K562 (cell line): Measurements from ENCODE around the gene ARHGAP42. TPM values are rescaled to one million over a fixed set of nuclear protein-coding genes. Genes with fewer than 3 reads are reported as not detected.

Experiments used
- ATAC-seq: fragments of 200-7000 bp; cut with Tn5 transposase; 3 replicates; pipeline ENCODE4 v1.9.1; 2020; ENCODE audit warnings: moderate library complexity
- BruUV-seq: library from RNA; stranded (reverse); fragments of 400-500 nt; replicated peaks from 2 replicates; lab custom pipeline; 2021; lab: Mats Ljungman, UMichigan
- CTCF ChIA-PET: fragments of 300-600 bp; formaldehyde crosslinking; extraction: SDS; loops from one replicate; lab custom pipeline; 2021; ENCODE audit warnings: low intra/inter-chr PET ratio; lab: Yijun Ruan, JAX
- POLR2A ChIA-PET: fragments of 300-600, 350-650 bp; sonication (Branson Sonifier 250); formaldehyde crosslinking; extraction: SDS; loops from one replicate; lab custom pipeline; 2021; ENCODE audit warnings: antibody characterized with exemption, inconsistent platforms; lab: Yijun Ruan, JAX
- DNase-seq, 4 experiments: peaks; one replicate each; pipeline versions ENCODE4 v3.0.0 to v3.0.0-alpha.2; 2011 to 2018; ENCODE audit warnings: low spot score in 3 of 4, mixed read lengths in 3 of 4; ENCODE audit errors: extremely low read depth in 1 of 4
- FAIRE-seq: peaks from 2 replicates; lab custom pipeline; 2011; peaks lifted over from hg19 to GRCh38; lab: Jason Lieb, UNC
- H2AFZ ChIP-seq: 2 replicates; pipeline ENCODE4 v1.6.0; 2011; ENCODE audit warnings: low read depth, low read length, control low read depth, inconsistent platforms
- H3K27ac ChIP-seq: fragments of 200-600 bp; 3 replicates; pipeline ENCODE4 v1.8.0; 2011; ENCODE audit warnings: low read depth, mild to moderate bottlenecking, control low read depth, inconsistent platforms, low read length, moderate library complexity, mixed read lengths; ENCODE audit errors: extremely low read depth
- H3K27me3 ChIP-seq, 2 experiments: fragments of 300-600 bp in 1 of 2; 2 replicates in 1 of 2; 3 replicates in 1 of 2; pipeline versions ENCODE4 v1.6.0 to v1.8.0; 2011; ENCODE audit warnings: inconsistent platforms in 2 of 2, low read length in 2 of 2, mild to moderate bottlenecking in 1 of 2, mixed read lengths in 1 of 2, moderate library complexity in 1 of 2; ENCODE audit not compliant: control insufficient read depth in 2 of 2, insufficient read depth in 2 of 2
- H3K36me3 ChIP-seq: fragments of 300-600 bp; 3 replicates; pipeline ENCODE4 v1.8.0; 2011; ENCODE audit warnings: mild to moderate bottlenecking, low read length, inconsistent platforms; ENCODE audit not compliant: control insufficient read depth, insufficient read depth
- H3K4me1 ChIP-seq, 2 experiments: fragments of 200-600 bp in 1 of 2; replicated peaks in 1 of 2; 2 replicates in 1 of 2; 3 replicates in 1 of 2; pipeline versions ENCODE4 v1.5.1 to v1.8.0; 2011; ENCODE audit warnings: inconsistent platforms in 2 of 2, low read length in 2 of 2, mild to moderate bottlenecking in 1 of 2, mixed read lengths in 1 of 2, moderate library complexity in 1 of 2; ENCODE audit not compliant: control insufficient read depth in 2 of 2, insufficient read depth in 2 of 2
- H3K4me2 ChIP-seq: 2 replicates; pipeline ENCODE4 v1.6.1; 2011; ENCODE audit warnings: low read length, control low read depth, inconsistent platforms, mixed read lengths; ENCODE audit not compliant: insufficient read depth
- H3K4me3 ChIP-seq: fragments of 200-600 bp; sonication (generic), shearing (Covaris generic); 2 replicates; pipeline ENCODE4 v1.5.1; 2016; ENCODE audit warnings: control low read depth, inconsistent platforms
- H3K79me2 ChIP-seq: fragments of 200-600 bp; 3 replicates; pipeline ENCODE4 v1.8.0; 2011; ENCODE audit warnings: low read length, inconsistent platforms; ENCODE audit not compliant: control insufficient read depth, insufficient read depth
- H3K9ac ChIP-seq, 2 experiments: 2 replicates each; pipeline versions ENCODE4 v1.6.0 to v1.6.1; 2011; ENCODE audit warnings: low read depth in 2 of 2, low read length in 2 of 2, control low read depth in 1 of 2, inconsistent platforms in 1 of 2, mild to moderate bottlenecking in 1 of 2, mixed read lengths in 1 of 2; ENCODE audit not compliant: insufficient read depth in 1 of 2
- H3K9me1 ChIP-seq: one replicate; pipeline ENCODE4 v1.6.0; 2011; ENCODE audit warnings: inconsistent platforms, mild to moderate bottlenecking, low read length, moderate library complexity; ENCODE audit not compliant: control insufficient read depth, insufficient read depth
- H3K9me3 ChIP-seq: replicated peaks from 2 replicates; pipeline ENCODE4 v1.5.1; 2011; ENCODE audit warnings: low read depth, low read length, inconsistent platforms; ENCODE audit not compliant: control insufficient read depth, insufficient read depth
- H4K20me1 ChIP-seq: replicated peaks from 2 replicates; pipeline ENCODE4 v1.6.1; 2011; ENCODE audit warnings: low read length, inconsistent platforms, mixed read lengths; ENCODE audit not compliant: control insufficient read depth, insufficient read depth
- ARID1B ChIP-seq: fragments of 450-650 bp; IDR thresholded peaks from 2 replicates; pipeline ENCODE4 v1.6.1; 2016; ENCODE audit warnings: antibody characterized with exemption, mild to moderate bottlenecking, inconsistent platforms
- CAMTA2 ChIP-seq: fragments of 250-450 bp; sonication (Bioruptor Pico); conservative IDR thresholded peaks from 2 replicates; pipeline ENCODE4 v1.5.1; 2022
- CBFA2T3 ChIP-seq: fragments of 450-650 bp; IDR thresholded peaks from 2 replicates; pipeline ENCODE4 v1.6.1; 2017
- CC2D1A ChIP-seq: fragments of 450-650 bp; IDR thresholded peaks from 2 replicates; pipeline ENCODE4 v1.6.1; 2017; ENCODE audit warnings: mild to moderate bottlenecking
- CHD4 ChIP-seq: fragments of 200-600 bp; sonication (generic); IDR thresholded peaks from 3 replicates; pipeline ENCODE4 v1.6.1; 2012; ENCODE audit warnings: low read depth, mild to moderate bottlenecking, mixed read lengths, low read length, inconsistent platforms; ENCODE audit not compliant: insufficient read depth, insufficient replicate concordance, poor library complexity, severe bottlenecking
- DACH1 ChIP-seq: fragments of 450-650 bp; IDR thresholded peaks from 2 replicates; pipeline ENCODE4 v1.6.1; 2018; ENCODE audit not compliant: partially characterized antibody
- FOXJ3 ChIP-seq: sonication (generic); formaldehyde crosslinking; IDR thresholded peaks from 2 replicates; pipeline ENCODE4 v1.4.0; 2020; ENCODE audit warnings: mild to moderate bottlenecking, missing genetic modification reagents
- GABPB1 ChIP-seq: sonication (generic); formaldehyde crosslinking; IDR thresholded peaks from 2 replicates; pipeline ENCODE4 v1.8.0; 2022; ENCODE audit warnings: mild to moderate bottlenecking, missing genetic modification reagents
- GATAD2A ChIP-seq: fragments of 450-650 bp; IDR thresholded peaks from 2 replicates; pipeline ENCODE4 v1.6.1; 2017
- GTF2F1 ChIP-seq: IDR thresholded peaks from 2 replicates; pipeline ENCODE4 v1.6.1; 2011; ENCODE audit warnings: low read depth, low read length, improper control_type of control experiment
- KHSRP ChIP-seq: fragments of 450-650 bp; IDR thresholded peaks from 2 replicates; pipeline ENCODE4 v1.6.1; 2017
- KLF13 ChIP-seq: fragments of 450-650 bp; IDR thresholded peaks from 2 replicates; pipeline ENCODE4 v1.6.1; 2016; ENCODE audit warnings: missing genetic modification characterization, low read depth, mild to moderate bottlenecking, missing compliant biosample characterization, moderate library complexity, borderline replicate concordance
- MCM2 ChIP-seq: fragments of 450-650 bp; IDR thresholded peaks from 2 replicates; pipeline ENCODE4 v1.6.1; 2017; ENCODE audit warnings: low read depth, mild to moderate bottlenecking
- RBM15 ChIP-seq: fragments of 200-400 bp; formaldehyde crosslinking; IDR thresholded peaks from 2 replicates; pipeline ENCODE4 v1.6.1; 2018; ENCODE audit warnings: mild to moderate bottlenecking, low read length, moderate library complexity; ENCODE audit not compliant: insufficient read depth
- RFX1 ChIP-seq: fragments of 450-650 bp; IDR thresholded peaks from 2 replicates; pipeline ENCODE4 v1.6.1; 2016; ENCODE audit warnings: mild to moderate bottlenecking, moderate library complexity
- ZNF174 ChIP-seq: fragments of 250-450 bp; sonication (Bioruptor Pico); IDR thresholded peaks from 2 replicates; pipeline ENCODE4 v1.4.0; 2020; ENCODE audit warnings: mild to moderate bottlenecking
- ZNF274 ChIP-seq: IDR thresholded peaks from 2 replicates; pipeline ENCODE4 v1.6.1; 2011; ENCODE audit warnings: low read depth, mild to moderate bottlenecking, low read length, moderate library complexity, borderline replicate concordance
- ZNF431 ChIP-seq: sonication (generic); formaldehyde crosslinking; IDR thresholded peaks from 2 replicates; pipeline ENCODE4 v1.8.0; 2022; ENCODE audit warnings: mild to moderate bottlenecking, missing genetic modification reagents
- ZNF695 ChIP-seq: fragments of 450-650 bp; formaldehyde crosslinking; IDR thresholded peaks from 2 replicates; pipeline ENCODE4 v1.4.0; 2020; ENCODE audit warnings: mild to moderate bottlenecking, moderate library complexity
- WGBS: fragments of 100-300 bp; shearing (Covaris generic); methylation state at CpG from one replicate; pipeline ENCODE4 v1.1.6; 2016; ENCODE audit warnings: low coverage, mixed read lengths; ENCODE audit not compliant: insufficient coverage; ENCODE audit errors: missing lambda C conversion rate; 5-methylcytosine and 5-hydroxymethylcytosine counted together
- in situ Hi-C: fragments of 300-500 bp; cut with MboI; formaldehyde crosslinking; loops from 4 replicates; pipeline ENCODE4 v1.15.0; 2018; ENCODE audit warnings: inconsistent platforms, mixed read lengths
- intact Hi-C: fragments of 100-400 bp; cut with micrococcal nuclease; formaldehyde crosslinking; loops from 2 replicates; pipeline ENCODE4 v1.14.2; 2022
- polyA plus RNA-seq, 8 experiments: library from polyadenylated mRNA; depleted of rRNA in 4 of 8; stranded (reverse) in 5 of 8; unstranded in 3 of 8; fragments of >200 nt; fragmentation: Nextera tagmentation in 2 of 8; fragmentation: Illumina TruSeq in 1 of 8; extraction: Ambion mirVana in 2 of 8; extraction: Trizol in 1 of 8; gene quantifications; 2 replicates each; pipeline versions ENCODE4 v1.2.1 to v1.2.3, GENCODE V29; 2011 to 2014; ENCODE audit warnings: inconsistent platforms in 1 of 8, missing spikeins in 1 of 8
- total RNA-seq, 7 experiments: library from RNA; depleted of rRNA in 6 of 7; stranded (reverse); fragments of >200 nt in 6 of 7; fragmentation: Illumina TruSeq in 2 of 7; extraction: Trizol in 2 of 7; gene quantifications; 2 replicates each; pipeline versions ENCODE4 v1.2.1 to v1.2.3, GENCODE V29; 2011 to 2021; ENCODE audit warnings: low replicate concordance in 1 of 7
- TF ChIP-seq, protein P1 (sequence below): sonication (generic); formaldehyde crosslinking; IDR thresholded peaks from 2 replicates; pipeline ENCODE4 v1.8.1; 2023; ENCODE audit warnings: mild to moderate bottlenecking, missing genetic modification reagents

Gene ARHGAP42
- total and polyA plus RNA-seq, 9 of the 15 experiments (the other 6 are each of a cell fraction or from before 2014, with no cell fraction given) = 0.95 to 6.1 (median 2.4) TPM

DNA sequence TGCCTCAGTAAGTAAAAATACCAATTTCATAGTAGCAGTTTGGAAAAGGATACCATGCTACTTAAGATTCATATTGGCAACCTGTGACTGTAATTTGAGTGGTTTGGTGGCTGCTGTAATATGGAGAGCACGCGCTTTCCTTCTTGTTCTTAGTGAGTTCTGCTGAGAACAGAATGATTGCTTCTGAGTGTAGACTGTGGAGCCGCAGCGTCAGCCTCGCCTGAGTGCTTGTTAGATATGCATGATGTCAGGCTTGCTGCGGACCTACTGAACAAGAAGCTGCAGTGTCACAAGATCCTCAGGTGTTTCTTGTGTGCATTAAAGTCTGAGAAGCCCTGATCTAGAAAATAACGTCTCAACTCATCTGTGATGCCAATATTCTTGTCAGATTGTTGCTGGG is 143.2 kb downstream of the ARHGAP42 start:
- CTCF ChIA-PET = no interaction called here
- H3K79me2 ChIP-seq = no peaks in the 10 kb centered on the region

More for the DNA sequence above, 143.2 kb downstream of the ARHGAP42 start:
- H3K9me1 ChIP-seq = no peaks in the 10 kb centered on the region
- FAIRE-seq = no peak
- no peak overlapping the region for H3K9ac ChIP-seq
- no peak overlapping the region for H3K4me2 ChIP-seq
- no peaks in the 10 kb centered on the region for H3K9me3 ChIP-seq
- H4K20me1 ChIP-seq = no peaks in the 10 kb centered on the region
- POLR2A ChIA-PET = interaction anchor here (0.6 kb wide), 1 partner anchor 66 kb away, joined by 3 read pairs; no protein-coding TSS in a partner anchor
- H3K4me1 ChIP-seq = no peaks in the 10 kb centered on the region; a peak in 1 of 5 replicates
- intact Hi-C loops = no loop called here
- H3K27ac ChIP-seq = no peak overlapping the region
- no TSS peak for BruUV-seq
- TF ChIP-seq KLF13 (tag) (no peak), RBM15 (no peak), FOXJ3 (CRISPR knock-in tag) (no peak), GABPB1 (CRISPR knock-in tag) (no peak), CC2D1A (no peak), ZNF431 (CRISPR knock-in tag) (no peak), DACH1 (no peak), RFX1 (no peak), CBFA2T3 (no peak), CAMTA2 (CRISPR knock-in tag) (no peak), ZNF174 (CRISPR knock-in tag) (no peak), KHSRP (no peak), GTF2F1 (no peak), GATAD2A (no peak), CHD4 (no peak), ARID1B (no peak), MCM2 (no peak), ZNF274 (no peak), ZNF695 (CRISPR knock-in tag) (no peak)
- TF ChIP-seq, protein P1, sequence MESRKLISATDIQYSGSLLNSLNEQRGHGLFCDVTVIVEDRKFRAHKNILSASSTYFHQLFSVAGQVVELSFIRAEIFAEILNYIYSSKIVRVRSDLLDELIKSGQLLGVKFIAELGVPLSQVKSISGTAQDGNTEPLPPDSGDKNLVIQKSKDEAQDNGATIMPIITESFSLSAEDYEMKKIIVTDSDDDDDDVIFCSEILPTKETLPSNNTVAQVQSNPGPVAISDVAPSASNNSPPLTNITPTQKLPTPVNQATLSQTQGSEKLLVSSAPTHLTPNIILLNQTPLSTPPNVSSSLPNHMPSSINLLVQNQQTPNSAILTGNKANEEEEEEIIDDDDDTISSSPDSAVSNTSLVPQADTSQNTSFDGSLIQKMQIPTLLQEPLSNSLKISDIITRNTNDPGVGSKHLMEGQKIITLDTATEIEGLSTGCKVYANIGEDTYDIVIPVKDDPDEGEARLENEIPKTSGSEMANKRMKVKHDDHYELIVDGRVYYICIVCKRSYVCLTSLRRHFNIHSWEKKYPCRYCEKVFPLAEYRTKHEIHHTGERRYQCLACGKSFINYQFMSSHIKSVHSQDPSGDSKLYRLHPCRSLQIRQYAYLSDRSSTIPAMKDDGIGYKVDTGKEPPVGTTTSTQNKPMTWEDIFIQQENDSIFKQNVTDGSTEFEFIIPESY (CRISPR knock-in tag) = no peak
- no peak overlapping the region for H3K4me3 ChIP-seq
- no peaks in the 10 kb centered on the region for H3K27me3 ChIP-seq
- in situ Hi-C loops = no loop called here
- no peak for ATAC-seq
- no peak for DNase-seq
- H3K36me3 ChIP-seq = no peaks in the 10 kb centered on the region
- 18% methylated on average over 7 of the region's 7 CpGs for WGBS
- H2AFZ ChIP-seq = 0 out of 2 replicates have a peak overlapping the region, but pooled peaks have one; percentile 29
